Fibroblast of lung (primary cell): ENCODE data around the gene DGKA.

Experiments
- EZH2 ChIP-seq: IDR thresholded peaks from 2 replicates; pipeline ENCODE4 v1.5.1; 2012; ENCODE audit warnings: low read length, control low read depth, mild to moderate bottlenecking; ENCODE audit errors: missing control alignments
- TF ChIP-seq, protein P1 (sequence below), 2 donors: IDR thresholded peaks in 1 of 2; conservative IDR thresholded peaks in 1 of 2; 1 replicate in 1 of 2; 2 replicates in 1 of 2; pipeline ENCODE4 v1.5.1; 2011 to 2012; ENCODE audit warnings: low read length in 2 of 2, control low read depth in 1 of 2, inconsistent platforms in 1 of 2, low read depth in 1 of 2, mild to moderate bottlenecking in 1 of 2

DNA sequence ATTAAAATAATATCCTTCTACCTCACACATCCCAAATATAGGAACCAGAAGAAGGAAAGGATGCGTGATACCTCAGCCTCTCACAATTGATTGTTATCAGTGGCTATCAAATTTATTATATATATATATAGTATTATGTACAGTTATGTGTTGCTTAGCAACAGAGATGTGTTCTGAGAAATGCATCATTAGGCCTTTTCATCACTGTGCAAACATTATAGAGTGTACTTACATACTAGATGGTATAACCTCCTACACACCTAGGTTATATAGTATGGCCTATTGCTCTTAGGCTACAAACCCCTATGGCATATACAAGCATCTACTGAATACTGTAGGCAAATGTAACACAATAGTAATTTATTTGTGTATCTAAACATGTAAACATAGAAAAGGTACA, 37.2 kb upstream of the DGKA start:
- TF ChIP-seq, protein P1, sequence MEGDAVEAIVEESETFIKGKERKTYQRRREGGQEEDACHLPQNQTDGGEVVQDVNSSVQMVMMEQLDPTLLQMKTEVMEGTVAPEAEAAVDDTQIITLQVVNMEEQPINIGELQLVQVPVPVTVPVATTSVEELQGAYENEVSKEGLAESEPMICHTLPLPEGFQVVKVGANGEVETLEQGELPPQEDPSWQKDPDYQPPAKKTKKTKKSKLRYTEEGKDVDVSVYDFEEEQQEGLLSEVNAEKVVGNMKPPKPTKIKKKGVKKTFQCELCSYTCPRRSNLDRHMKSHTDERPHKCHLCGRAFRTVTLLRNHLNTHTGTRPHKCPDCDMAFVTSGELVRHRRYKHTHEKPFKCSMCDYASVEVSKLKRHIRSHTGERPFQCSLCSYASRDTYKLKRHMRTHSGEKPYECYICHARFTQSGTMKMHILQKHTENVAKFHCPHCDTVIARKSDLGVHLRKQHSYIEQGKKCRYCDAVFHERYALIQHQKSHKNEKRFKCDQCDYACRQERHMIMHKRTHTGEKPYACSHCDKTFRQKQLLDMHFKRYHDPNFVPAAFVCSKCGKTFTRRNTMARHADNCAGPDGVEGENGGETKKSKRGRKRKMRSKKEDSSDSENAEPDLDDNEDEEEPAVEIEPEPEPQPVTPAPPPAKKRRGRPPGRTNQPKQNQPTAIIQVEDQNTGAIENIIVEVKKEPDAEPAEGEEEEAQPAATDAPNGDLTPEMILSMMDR (conservative IDR thresholded peaks at IDR 0.05 in 1 of 2, IDR thresholded peaks at IDR 0.05 in 1 of 2; ENCODE audit: low read depth in 1 of 2, low read length in 2 of 2), result no peak
- no peak for TF ChIP-seq EZH2
